GM19372 (cell line): ENCODE measurements around the gene NUDT4B.
"Not testable (repeated sequence)": the region's sequence is repeated elsewhere in the genome, so short reads cannot be mapped to it uniquely, and the experiment has no call there.

ENCODE experiments used
- ATAC-seq: cut with Tn5 transposase; IDR thresholded peaks from one replicate; pipeline ENCODE4 v1.9.1; 2021; ENCODE audit warnings: mild to moderate bottlenecking, low read depth, moderate library complexity; ENCODE audit not compliant: unreplicated experiment

NUDT4B gene

DNA sequence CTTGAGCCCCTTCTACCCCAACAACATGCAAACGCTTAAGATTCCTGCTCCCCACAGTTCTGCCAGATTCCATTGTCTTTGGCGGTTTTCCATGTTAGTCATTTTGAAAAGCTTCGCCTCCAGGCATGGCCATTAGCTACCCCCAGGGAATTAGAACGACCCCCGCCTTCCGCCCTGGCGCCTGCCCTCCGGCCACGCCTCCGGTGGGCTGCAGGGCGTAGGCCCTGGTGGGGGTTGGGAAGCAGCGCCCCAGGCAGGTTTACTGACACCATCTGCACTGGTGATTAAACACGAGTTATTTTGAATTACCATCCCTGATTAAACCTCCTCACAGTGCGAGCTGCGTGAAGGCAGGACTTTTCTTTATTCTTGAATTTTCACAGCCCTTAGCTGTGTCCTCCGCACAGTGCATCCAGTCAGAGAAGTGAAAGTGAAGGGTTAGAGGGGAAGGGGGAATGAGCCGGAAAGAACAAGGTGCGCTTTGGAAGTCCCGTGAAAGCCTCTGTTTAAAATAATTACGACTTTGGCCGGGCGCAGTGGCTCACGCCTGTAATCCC, 43.0 kb downstream of the NUDT4B start:
- not testable (repeated sequence) for ATAC-seq

DNA sequence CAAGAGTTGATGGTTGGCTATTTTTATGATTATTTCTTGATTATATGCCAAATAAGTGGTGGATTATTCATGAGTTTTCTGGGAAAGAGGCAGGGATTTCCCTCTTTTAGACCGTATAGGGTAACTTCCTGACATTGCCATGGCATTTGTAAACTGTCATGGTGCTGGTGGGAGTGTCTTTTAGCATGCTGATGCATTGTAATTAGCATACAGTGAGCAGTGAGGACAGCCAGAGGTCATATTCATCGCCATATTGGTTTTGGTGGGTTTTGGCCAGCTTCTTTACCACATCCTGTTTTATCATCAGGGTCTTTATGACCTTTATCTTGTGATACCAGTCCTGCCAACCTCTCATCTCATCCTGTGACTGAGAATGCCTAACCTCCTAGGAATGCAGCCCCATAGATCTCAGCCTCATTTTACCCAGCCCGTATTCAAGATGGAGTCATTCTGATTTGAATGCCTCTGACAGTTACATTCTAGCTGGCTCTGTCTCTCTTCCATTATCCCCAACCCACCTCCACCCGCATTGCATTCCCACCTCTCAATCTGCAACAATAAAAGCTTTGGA, 45.3 kb downstream of the NUDT4B start:
- not testable (repeated sequence) for ATAC-seq
